Endothelial cell of umbilical vein (primary cell): ENCODE results near the gene CD300LG. TPM values are rescaled to one million over a fixed set of nuclear protein-coding genes. Genes with fewer than 3 reads are reported as not detected.

Source experiments
- BruUV-seq: library from RNA; stranded (reverse); fragments of 400-500 nt; replicated peaks from 2 replicates; lab custom pipeline; 2021; lab: Mats Ljungman, UMichigan
- CTCF ChIA-PET: fragments of 300-600, 350-600 bp; sonication (Branson Sonifier 250); formaldehyde crosslinking; loops from one replicate; lab custom pipeline; 2021; ENCODE audit warnings: antibody characterized with exemption, inconsistent platforms; lab: Charles Lee
- POLR2A ChIA-PET: fragments of 300-600, 350-600 bp; sonication (Branson Sonifier 250); formaldehyde crosslinking; loops from one replicate; lab custom pipeline; 2021; ENCODE audit warnings: antibody characterized with exemption, inconsistent platforms; lab: Charles Lee
- DNase-seq: peaks from one replicate; pipeline ENCODE4 v3.0.0-alpha.2; 2011; ENCODE audit warnings: low read depth, low spot score
- FAIRE-seq: peaks from 2 replicates; lab custom pipeline; 2011; peaks lifted over from hg19 to GRCh38; lab: Jason Lieb, UNC
- H2AFZ ChIP-seq: 2 replicates; pipeline ENCODE4 v1.6.0; 2012; ENCODE audit warnings: low read depth, low read length, control low read depth, inconsistent platforms
- H3K27ac ChIP-seq: 2 replicates; pipeline ENCODE4 v1.5.1; 2011; ENCODE audit warnings: low read depth, mild to moderate bottlenecking, control low read depth, low read length, moderate library complexity; ENCODE audit not compliant: insufficient read depth
- H3K27me3 ChIP-seq, 2 experiments: 2 replicates each; pipeline versions ENCODE4 v1.6.0 to v1.6.1; 2011; ENCODE audit warnings: low read length in 2 of 2, mixed read lengths in 1 of 2; ENCODE audit not compliant: control insufficient read depth in 2 of 2, insufficient read depth in 2 of 2
- H3K36me3 ChIP-seq, 2 experiments: 2 replicates in 1 of 2; 3 replicates in 1 of 2; pipeline ENCODE4 v1.5.1; 2011; ENCODE audit warnings: low read length in 2 of 2, mild to moderate bottlenecking in 1 of 2, moderate library complexity in 1 of 2; ENCODE audit not compliant: control insufficient read depth in 2 of 2, insufficient read depth in 2 of 2; ENCODE audit errors: extremely low read depth in 1 of 2
- H3K4me1 ChIP-seq: 3 replicates; pipeline ENCODE4 v1.5.1; 2011; ENCODE audit warnings: mild to moderate bottlenecking, low read length; ENCODE audit not compliant: control insufficient read depth, insufficient read depth; ENCODE audit errors: extremely low read depth
- H3K4me2 ChIP-seq: 2 replicates; pipeline ENCODE4 v1.6.1; 2011; ENCODE audit warnings: low read length, control low read depth, mixed read lengths; ENCODE audit not compliant: insufficient read depth
- H3K4me3 ChIP-seq, 3 experiments: fragments of 200-600 bp in 1 of 3; sonication (generic), shearing (Covaris generic) in 1 of 3; replicated peaks in 1 of 3; 2 replicates each; pipeline ENCODE4 v1.5.1; 2011 to 2016; ENCODE audit warnings: control low read depth in 3 of 3, low read length in 3 of 3, mild to moderate bottlenecking in 2 of 3, inconsistent platforms in 1 of 3, low read depth in 1 of 3, moderate library complexity in 1 of 3; ENCODE audit not compliant: insufficient read depth in 1 of 3
- H3K79me2 ChIP-seq: 2 replicates; pipeline ENCODE4 v1.6.0; 2012; ENCODE audit warnings: low read length, inconsistent platforms; ENCODE audit not compliant: control insufficient read depth, insufficient read depth
- H3K9ac ChIP-seq: replicated peaks from 2 replicates; pipeline ENCODE3; 2011; ENCODE audit warnings: low read length, control low read depth; ENCODE audit not compliant: insufficient read depth; ENCODE audit errors: extremely low read depth
- H3K9me1 ChIP-seq: replicated peaks from 3 replicates; pipeline ENCODE4 v1.6.0; 2011; ENCODE audit warnings: mild to moderate bottlenecking, low read length; ENCODE audit not compliant: control insufficient read depth, insufficient read depth; ENCODE audit errors: extremely low read depth
- H3K9me3 ChIP-seq: replicated peaks from 2 replicates; pipeline ENCODE4 v1.5.1; 2012; ENCODE audit warnings: low read length, inconsistent platforms; ENCODE audit not compliant: control insufficient read depth, insufficient read depth
- H4K20me1 ChIP-seq: replicated peaks from 2 replicates; pipeline ENCODE3; 2011; ENCODE audit warnings: mild to moderate bottlenecking, low read length; ENCODE audit not compliant: control insufficient read depth, insufficient read depth; ENCODE audit errors: extremely low read depth
- CTCF ChIP-seq, 2 donors: IDR thresholded peaks; 1 replicate in 1 of 2; 2 replicates in 1 of 2; pipeline ENCODE4 v1.5.1; 2011; ENCODE audit warnings: low read length in 2 of 2, mild to moderate bottlenecking in 2 of 2, moderate library complexity in 2 of 2, control low read depth in 1 of 2, inconsistent platforms in 1 of 2, low read depth in 1 of 2; ENCODE audit not compliant: insufficient read depth in 1 of 2; ENCODE audit errors: extremely low read depth in 1 of 2
- EZH2 ChIP-seq: IDR thresholded peaks from 2 replicates; pipeline ENCODE4 v1.6.1; 2012; ENCODE audit warnings: borderline replicate concordance, low read depth, mild to moderate bottlenecking, moderate library complexity, low read length, inconsistent platforms; ENCODE audit not compliant: severe bottlenecking
- FOS ChIP-seq: IDR thresholded peaks from 2 replicates; pipeline ENCODE4 v1.6.1; 2011; ENCODE audit warnings: mild to moderate bottlenecking, low read length, moderate library complexity, borderline replicate concordance; ENCODE audit not compliant: insufficient read depth
- GATA2 ChIP-seq: IDR thresholded peaks from 2 replicates; pipeline ENCODE4 v1.7.0; 2011; ENCODE audit warnings: low read depth, mild to moderate bottlenecking, moderate library complexity, mixed read lengths, low read length; ENCODE audit not compliant: insufficient read length, insufficient read depth
- JUN ChIP-seq: IDR thresholded peaks from 2 replicates; pipeline ENCODE4 v1.6.1; 2011; ENCODE audit warnings: borderline replicate concordance, low read depth; ENCODE audit not compliant: insufficient read length, insufficient read depth
- MAX ChIP-seq: IDR thresholded peaks from 2 replicates; pipeline ENCODE4 v1.6.1; 2011; ENCODE audit not compliant: insufficient read depth, insufficient read length
- MYC ChIP-seq: IDR thresholded peaks from one replicate; pipeline ENCODE4 v1.6.1; 2011; ENCODE audit warnings: mild to moderate bottlenecking, low read depth, low read length
- POLR2A ChIP-seq: IDR thresholded peaks from 2 replicates; pipeline ENCODE4 v1.6.1; 2012; ENCODE audit warnings: low read depth, mild to moderate bottlenecking, control low read depth, low read length
- POLR2AphosphoS5 ChIP-seq: IDR thresholded peaks from 2 replicates; pipeline ENCODE4 v1.6.1; 2012; ENCODE audit warnings: low read depth, mild to moderate bottlenecking, control low read depth, low read length, moderate library complexity; ENCODE audit not compliant: insufficient read depth
- dilution Hi-C: fragments of 300-500 bp; cut with MboI; formaldehyde crosslinking; loops from one replicate; pipeline ENCODE4 v1.15.0; 2019; ENCODE audit warnings: low sequenced_read_pairs; ENCODE audit not compliant: extremely low pct_ligation_motif_present
- intact Hi-C: fragments of 100-400 bp; cut with micrococcal nuclease; formaldehyde crosslinking; loops from one replicate; pipeline ENCODE4 v1.10.0; 2022
- polyA plus RNA-seq, 4 experiments: library from polyadenylated mRNA; depleted of rRNA in 3 of 4; stranded (reverse) in 3 of 4; unstranded in 1 of 4; fragments of >200 nt; gene quantifications; 2 replicates each; pipeline versions ENCODE4 v1.2.1 to v1.2.3, GENCODE V29; 2011 to 2012; ENCODE audit warnings: missing spikeins in 1 of 4
- total RNA-seq: library from RNA; stranded (reverse); gene quantifications from 2 replicates; pipeline ENCODE4 v1.2.3, GENCODE V29; 2021

Gene CD300LG
- total and polyA plus RNA-seq, 2 donors (not counting 3 experiments of a cell fraction or from before 2014, with no cell fraction given), result not detected

GRCh38 chr17:43822570-43823190, 24.3 kb upstream of the CD300LG start:
- BruUV-seq, result no TSS peak
- H4K20me1 ChIP-seq, result no peaks in the 10 kb centered on the region
- no peak for DNase-seq
- H3K27ac ChIP-seq, result no peak overlapping the region
- H2AFZ ChIP-seq, result no peak overlapping the region
- FAIRE-seq, result no peak
- no peaks in the 10 kb centered on the region for H3K4me1 ChIP-seq
- TF ChIP-seq CTCF (IDR thresholded peaks at IDR 0.05; ENCODE audit: extremely low read depth in 1 of 2, insufficient read depth in 1 of 2, low read depth in 1 of 2, low read length in 2 of 2) (no peak), JUN (no peak), MAX (no peak), POLR2AphosphoS5 (no peak), FOS (no peak), POLR2A (no peak), EZH2 (no peak), MYC (no peak), GATA2 (no peak)
- H3K36me3 ChIP-seq, result peaks cover 2 to 5% of the 10 kb centered on the region in 2 experiments
- no peaks in the 10 kb centered on the region for H3K9me1 ChIP-seq
- ChIA-PET POLR2A (no interaction called here), CTCF (interaction anchor here (0.7 to 1.5 kb wide), 3 partner anchors 17 to 87 kb away, joined by 3 read pairs; no protein-coding TSS in a partner anchor)
- no peak overlapping the region for H3K4me2 ChIP-seq
- no peaks in the 10 kb centered on the region for H3K27me3 ChIP-seq
- no peak overlapping the region for H3K4me3 ChIP-seq
- dilution Hi-C loops, result no loop called here
- no peaks in the 10 kb centered on the region for H3K9me3 ChIP-seq
- H3K9ac ChIP-seq, result no peak overlapping the region
- intact Hi-C loops, result no loop called here
- no peaks in the 10 kb centered on the region for H3K79me2 ChIP-seq
